GM10266 (cell line): ENCODE measurements around the gene BAX.

ENCODE experiments used
- DNase-seq: peaks from one replicate; pipeline ENCODE4 v3.0.0; 2012; ENCODE audit errors: extremely low spot score
- TF ChIP-seq, protein P1 (sequence below): IDR thresholded peaks from 2 replicates; pipeline ENCODE4 v1.5.1; 2012; ENCODE audit warnings: mild to moderate bottlenecking, low read depth; ENCODE audit not compliant: control insufficient read depth, insufficient read depth; ENCODE audit errors: missing control alignments

Gene BAX

DNA sequence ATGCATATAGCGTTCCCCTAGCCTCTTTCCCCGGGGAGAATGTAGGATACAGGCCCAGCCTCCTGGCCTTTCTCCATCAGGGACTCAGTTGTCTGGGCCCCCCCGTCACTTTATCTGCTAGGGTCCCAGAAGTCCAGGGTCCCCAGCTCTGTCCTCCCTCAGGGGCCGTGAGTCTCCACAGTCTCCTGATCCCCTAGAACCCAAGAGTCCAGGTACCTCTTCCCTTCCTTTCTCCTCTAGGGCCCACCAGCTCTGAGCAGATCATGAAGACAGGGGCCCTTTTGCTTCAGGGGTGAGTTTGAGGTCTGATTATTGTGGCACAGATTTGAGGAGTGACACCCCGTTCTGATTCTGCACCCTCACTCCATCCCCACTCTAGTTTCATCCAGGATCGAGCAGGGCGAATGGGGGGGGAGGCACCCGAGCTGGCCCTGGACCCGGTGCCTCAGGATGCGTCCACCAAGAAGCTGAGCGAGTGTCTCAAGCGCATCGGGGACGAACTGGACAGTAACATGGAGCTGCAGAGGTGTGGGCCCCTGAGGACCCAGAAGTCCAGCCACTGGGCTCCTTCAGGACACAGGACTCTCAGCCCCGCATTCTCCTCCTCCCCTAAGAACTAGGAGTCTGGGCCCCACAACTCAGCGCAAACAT, 758 bp downstream of the BAX start:
- TF ChIP-seq, protein P1, sequence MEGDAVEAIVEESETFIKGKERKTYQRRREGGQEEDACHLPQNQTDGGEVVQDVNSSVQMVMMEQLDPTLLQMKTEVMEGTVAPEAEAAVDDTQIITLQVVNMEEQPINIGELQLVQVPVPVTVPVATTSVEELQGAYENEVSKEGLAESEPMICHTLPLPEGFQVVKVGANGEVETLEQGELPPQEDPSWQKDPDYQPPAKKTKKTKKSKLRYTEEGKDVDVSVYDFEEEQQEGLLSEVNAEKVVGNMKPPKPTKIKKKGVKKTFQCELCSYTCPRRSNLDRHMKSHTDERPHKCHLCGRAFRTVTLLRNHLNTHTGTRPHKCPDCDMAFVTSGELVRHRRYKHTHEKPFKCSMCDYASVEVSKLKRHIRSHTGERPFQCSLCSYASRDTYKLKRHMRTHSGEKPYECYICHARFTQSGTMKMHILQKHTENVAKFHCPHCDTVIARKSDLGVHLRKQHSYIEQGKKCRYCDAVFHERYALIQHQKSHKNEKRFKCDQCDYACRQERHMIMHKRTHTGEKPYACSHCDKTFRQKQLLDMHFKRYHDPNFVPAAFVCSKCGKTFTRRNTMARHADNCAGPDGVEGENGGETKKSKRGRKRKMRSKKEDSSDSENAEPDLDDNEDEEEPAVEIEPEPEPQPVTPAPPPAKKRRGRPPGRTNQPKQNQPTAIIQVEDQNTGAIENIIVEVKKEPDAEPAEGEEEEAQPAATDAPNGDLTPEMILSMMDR = no peak
- DNase-seq = no peak

DNA sequence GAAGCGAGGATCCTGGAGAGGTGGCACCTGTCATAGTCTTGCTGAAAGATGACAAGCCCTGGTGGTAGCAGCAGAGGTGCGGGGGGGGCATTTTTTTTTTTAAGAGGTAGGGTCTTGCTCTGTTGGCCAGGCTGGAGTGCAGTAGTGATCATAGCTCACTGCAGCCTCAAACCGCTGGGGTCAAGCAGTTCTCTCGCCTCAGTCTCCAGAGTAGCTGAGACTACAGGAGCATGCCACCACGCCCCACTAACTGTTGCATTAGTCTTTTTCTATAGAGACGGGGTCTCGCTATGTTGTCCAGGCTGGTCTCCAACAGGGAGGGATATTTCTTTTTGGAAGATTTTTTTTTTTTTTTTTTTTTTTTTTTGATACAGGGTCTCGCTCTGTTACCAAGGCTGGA, 3.3 kb downstream of the BAX start:
- no peak for DNase-seq
- TF ChIP-seq, protein P1 = no peak

DNA sequence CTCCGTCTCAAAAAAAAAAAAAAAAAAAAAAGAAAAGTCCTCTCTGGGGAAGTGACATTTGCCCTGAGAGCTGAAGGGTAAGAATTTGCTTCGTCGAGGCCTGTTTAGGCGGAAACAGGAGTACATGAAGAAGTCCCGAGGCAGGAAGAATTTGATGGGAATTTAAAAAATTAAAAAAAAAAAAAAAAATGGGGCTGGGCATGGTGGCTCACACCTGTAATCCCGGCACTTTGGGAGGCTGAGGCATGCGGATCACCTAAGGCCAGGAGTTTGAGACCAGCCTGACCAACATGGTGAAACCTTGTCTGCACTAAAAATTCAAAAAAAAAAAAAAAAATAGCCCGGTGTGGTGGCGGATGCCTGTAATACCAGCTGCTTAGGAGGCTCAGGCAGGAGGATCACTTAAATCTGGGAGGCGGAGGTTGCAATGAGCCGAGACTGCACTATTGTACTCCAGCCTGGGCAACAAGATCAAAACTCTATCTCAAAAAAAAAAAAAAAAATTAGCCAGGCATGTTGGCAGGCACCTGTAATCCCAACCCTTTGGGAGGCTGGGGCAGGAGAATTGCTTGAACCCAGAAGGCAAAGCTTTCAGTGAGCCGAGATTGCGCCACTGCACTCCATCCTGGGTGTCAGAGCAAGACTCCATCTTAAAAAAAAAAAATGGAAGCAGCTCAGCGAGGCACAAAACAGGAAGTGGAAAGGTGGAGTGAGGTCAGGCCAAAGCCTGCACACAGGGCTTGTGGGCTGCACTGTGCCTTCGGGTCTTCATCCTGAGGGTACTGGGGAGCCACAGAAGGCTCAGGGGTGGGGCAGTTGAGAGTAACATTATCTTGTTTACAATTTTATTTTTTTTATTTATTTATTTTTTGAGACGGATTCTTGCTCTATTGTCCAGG, 4.9 kb downstream of the BAX start:
- no peak for DNase-seq
- TF ChIP-seq, protein P1 = no peak

DNA sequence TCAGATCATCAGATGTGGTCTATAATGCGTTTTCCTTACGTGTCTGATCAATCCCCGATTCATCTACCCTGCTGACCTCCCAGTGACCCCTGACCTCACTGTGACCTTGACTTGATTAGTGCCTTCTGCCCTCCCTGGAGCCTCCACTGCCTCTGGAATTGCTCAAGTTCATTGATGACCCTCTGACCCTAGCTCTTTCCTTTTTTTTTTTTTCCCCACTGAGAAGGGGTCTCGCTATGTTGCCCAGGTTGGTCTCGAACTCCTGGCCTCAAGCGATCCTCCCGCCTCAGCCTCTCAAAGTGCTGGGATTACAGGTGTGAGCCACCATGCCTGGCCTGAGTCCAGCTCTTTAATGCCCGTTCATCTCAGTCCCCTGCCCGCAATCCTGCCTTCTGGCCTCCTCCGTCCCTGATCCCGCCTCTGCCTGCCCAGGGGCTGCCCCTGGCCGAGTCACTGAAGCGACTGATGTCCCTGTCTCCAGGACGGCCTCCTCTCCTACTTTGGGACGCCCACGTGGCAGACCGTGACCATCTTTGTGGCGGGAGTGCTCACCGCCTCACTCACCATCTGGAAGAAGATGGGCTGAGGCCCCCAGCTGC, 6.5 kb downstream of the BAX start:
- TF ChIP-seq, protein P1 = no peak
- DNase-seq = no peak

DNA sequence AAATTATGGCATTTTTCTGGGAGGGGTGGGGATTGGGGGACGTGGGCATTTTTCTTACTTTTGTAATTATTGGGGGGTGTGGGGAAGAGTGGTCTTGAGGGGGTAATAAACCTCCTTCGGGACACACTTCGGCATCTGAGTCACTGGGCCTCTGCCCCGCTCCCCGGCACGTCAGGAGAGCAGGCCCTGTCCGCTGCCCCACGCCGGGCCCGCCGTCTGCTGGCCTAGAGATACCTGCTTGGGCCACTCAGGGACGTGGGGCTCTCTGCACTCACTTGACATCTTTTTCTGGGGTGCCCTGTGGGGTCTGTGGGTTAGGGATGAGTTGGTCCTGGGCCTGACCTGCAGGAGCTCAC, 7.0 kb downstream of the BAX start:
- no peak for DNase-seq
- TF ChIP-seq, protein P1 = no peak

DNA sequence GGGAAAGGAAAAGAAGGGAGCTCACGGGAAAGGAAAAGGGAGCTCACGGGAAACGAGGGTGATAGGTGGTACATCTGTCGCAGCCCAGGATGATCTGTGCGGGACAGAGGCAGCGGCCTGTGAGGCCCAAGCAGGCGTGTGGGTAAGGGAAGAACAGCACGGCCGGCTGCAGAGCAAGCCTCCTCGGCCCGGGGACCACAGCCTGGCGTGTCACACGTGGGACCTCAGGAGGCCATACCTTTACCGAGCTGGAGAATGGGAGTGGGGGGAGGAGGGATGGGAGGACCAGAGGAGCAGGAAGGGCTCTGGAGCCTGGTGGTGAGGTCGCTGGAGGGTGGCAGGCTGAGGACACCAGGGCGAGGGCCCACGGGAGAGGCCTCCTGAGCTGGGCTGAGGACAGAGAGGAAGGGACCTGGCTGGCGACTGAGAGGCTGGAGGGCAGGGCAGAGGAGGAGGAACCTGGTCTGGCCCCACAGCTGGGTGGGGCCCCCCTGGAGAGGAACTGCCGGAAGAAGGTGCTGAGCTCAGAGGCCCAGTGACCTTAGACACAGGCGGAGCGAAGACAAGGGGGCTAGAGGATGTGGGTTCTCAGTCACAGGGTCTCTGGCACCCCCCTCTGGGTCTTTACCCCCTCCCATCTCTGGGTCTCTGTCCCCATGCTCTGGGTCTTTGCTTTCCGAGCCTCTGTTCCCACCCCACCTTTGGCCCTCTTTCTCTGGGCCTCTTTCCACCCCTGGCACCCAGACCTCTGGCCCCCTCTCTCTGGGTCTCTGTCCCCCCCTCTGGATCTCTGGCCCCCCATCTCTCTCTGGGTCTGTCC, 7.6 kb downstream of the BAX start:
- DNase-seq = peak; percentile 85
- TF ChIP-seq, protein P1 = no peak
